Hematopoietic multipotent progenitor cell treated with erythropoietin and hydrocortisone succinate and interleukin-3 and kit ligand, for 4 days (in vitro differentiated cells): ENCODE measurements around the gene CNIH2.
"Not testable (repeated sequence)": the region's sequence is repeated elsewhere in the genome, so short reads cannot be mapped to it uniquely, and the experiment has no call there.

Source experiments
- DNase-seq: peaks from one replicate; pipeline ENCODE4 v3.0.0-alpha.2; 2015

CNIH2 gene

DNA sequence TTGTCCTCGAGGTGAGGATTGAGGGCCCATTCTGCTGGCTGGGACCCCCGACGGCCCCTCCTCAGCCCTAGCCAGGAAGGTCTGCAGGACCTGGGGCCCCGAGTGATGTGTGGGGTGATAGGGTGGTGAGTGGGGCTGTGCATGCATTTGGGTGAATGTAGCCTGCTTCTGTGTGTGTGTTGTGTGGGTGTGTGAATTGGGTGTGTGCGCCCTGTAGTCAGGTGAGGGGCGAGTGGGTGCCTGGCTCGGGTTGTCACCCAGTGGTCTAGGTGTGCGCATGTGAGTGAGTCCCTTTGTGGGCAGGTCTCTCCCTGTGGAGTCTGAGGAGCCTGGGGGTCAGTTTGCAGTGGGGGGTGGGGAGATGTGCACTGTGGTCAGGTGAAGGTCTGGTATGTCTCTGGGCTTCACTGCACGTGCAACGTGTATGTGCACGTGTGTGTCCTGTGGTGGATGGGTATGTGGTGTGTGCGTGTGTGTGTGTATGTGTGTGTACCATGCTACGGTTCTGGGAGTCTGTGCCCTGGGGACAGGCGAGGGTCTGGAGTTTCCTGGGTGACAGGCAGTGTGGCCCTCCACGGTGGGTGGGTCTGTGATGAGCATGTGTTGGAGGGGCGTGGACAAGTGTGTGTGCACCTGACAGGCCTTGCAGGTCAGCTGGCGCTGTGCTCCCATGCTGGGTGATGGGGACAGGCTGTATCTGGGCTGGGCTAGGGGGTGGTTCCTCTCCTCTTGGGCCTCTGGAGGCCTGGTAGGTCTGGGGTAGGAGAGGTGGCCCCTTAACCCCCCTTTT, 14.8 kb downstream of the CNIH2 start:
- DNase-seq = no peak

- no peak for DNase-seq
These were observed 15.4 kb downstream of the CNIH2 start for GRCh38 chr11:66293352-66293751.

DNA sequence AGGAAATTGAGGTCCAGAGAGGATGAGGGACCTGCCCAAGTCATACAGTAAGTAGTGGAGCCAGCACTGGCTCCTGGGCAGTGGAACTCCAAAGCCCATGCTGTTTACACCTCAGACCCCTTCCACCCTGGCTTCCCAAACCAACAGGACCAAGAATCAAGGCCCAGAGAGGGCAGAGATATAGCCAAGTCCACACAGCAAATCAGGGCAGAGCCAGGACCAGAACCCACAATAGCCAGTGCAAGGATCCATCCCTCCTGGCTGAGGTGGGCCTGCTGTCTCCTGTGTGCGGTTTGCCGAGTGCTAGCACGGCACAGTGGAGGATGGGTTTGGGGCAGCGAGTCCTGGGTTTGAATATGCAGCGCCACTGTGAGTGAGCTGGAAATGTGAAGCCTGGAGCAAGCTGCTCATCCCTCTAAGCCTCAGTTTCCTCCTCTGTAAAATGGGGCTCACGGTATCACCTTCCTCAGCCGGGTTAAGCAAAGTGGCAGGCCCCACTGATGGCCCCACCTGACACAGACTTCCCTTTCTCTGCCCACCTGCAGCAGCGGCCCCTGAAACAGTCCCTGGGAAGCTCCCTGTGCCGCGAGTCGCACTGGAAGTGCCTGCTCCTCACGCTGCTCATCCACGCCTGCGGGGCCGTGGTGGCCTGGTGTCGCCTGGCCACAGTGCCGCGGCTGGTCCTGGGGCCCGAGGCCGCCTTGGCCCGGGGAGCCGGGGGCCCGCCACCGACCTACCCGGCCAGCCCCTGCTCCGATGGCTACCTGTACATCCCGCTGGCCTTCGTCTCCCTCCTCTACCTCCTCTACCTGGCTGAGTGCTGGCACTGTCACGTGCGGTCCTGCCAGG, 16.0 kb downstream of the CNIH2 start:
- no peak for DNase-seq

DNA sequence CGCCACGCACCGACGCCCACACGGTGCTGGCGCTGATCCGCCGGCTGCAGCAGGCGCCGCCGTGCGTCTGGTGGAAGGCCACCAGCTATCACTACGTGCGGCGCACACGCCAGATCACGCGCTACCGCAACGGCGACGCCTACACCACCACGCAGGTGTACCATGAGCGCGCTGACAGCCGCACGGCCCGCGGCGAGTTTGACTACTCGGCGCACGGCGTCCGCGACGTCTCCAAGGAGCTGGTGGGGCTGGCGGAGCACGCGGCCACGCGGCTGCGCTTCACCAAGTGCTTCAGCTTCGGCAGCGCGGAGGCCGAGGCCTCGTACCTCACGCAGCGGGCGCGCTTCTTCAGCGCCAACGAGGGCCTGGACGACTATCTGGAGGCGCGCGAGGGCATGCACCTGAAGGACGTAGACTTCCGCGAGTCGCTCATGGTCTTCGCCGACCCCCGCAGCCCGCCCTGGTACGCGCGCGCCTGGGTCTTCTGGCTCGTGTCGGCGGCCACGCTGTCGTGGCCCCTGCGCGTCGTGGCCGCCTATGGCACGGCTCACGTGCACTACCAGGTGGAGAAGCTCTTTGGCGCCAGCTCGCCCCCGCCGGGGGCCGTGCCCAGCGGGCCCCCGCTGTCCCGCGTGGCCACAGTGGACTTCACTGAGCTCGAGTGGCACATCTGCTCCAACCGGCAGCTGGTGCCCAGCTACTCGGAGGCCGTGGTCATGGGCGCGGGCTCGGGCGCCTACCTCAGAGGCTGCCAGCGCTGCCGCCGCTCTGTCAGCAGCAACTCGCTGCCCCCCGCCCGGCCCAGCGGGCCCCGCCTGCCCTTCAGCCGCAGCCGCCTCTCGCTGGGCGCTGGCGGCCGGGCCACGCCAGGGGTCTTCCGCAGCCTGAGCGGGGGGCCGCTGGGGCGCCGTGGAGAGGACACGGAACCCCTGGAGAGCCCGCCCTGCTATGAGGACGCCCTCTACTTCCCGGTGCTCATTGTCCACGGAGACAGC, 16.9 kb downstream of the CNIH2 start:
- no peak for DNase-seq

GRCh38 chr11:66297610-66298009, 19.6 kb downstream of the CNIH2 start:
- no peak for DNase-seq

- no peak for DNase-seq
These were observed 21.2 kb downstream of the CNIH2 start for GRCh38 chr11:66299186-66299585.

DNA sequence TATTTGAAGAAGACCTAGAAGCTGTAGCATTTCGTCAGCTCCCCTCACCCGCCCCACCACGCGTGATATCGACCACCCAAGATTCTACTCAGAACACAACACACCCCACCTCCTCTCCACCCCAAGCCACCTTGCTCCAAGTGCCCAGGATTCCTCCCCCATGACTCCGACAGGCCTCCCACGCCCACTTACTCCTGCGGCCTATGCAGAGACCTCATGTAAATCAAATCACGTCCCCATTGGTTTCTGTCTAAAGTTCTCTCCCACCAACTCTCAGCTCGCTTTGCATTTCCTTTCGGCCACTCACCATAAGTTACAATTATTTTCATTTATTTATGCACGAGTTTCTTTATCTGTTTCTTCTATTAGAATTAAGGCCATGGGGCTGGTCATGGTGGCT, 24.7 kb downstream of the CNIH2 start:
- no peak for DNase-seq

GRCh38 chr11:66309475-66309874, 31.5 kb downstream of the CNIH2 start:
- DNase-seq = no peak

GRCh38 chr11:66310324-66310723, 32.3 kb downstream of the CNIH2 start:
- no peak for DNase-seq

DNA sequence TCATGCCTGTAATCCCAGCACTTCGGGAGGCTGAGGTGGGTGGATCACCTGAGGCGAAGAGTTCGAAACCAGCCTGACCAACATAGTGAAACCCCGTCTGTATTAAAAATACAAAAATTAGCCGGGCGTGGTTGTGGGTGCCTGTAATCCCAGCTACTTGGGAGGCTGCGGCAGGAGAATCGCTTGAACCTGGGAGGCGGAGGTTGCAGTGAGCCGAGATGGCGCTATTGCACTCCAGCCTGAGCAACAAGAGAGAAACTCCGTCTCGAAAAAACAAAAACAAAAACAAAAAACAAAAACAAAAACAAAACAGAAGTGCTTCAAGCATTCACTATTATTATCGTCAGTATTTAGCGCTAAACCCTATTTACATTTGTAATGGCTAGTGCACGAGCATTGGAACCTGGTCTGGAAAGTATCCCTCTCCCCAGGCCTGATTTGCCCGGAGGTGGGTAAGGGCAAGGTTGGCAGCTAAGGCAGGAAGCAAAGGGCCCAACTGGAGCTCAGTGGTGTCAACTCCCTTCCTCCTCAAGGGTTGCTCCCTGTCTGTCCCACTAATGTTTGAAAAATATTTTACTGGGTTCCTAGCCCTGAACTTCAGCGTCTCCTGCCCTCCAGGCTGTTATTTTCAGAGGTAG, 32.9 kb downstream of the CNIH2 start:
- DNase-seq = not testable (repeated sequence)

DNA sequence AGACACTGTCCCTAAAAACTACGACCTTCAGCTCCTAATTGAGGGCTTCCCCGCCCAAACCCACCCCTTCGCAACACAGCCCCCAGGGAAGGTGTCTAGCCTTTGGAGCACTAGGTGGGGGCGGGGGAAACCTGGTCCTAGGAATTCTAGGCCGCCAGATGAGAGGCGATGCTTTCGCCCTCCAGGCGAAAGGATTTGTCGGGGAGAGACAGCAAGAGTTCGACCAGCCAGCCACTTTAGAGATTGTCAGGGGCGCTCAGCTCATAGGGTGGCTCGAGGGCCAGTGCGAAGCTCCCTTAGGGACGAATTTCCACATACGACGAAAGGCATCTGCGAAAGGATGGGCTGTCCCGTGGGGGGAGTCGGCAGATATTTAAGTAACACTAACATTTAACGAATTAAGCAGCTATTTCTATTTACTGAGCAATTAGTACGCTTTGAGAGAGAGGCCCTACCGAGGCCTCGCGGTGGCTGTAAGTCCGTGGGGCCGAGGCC, 33.5 kb downstream of the CNIH2 start:
- DNase-seq = no peak

GRCh38 chr11:66311965-66312548, 34.1 kb downstream of the CNIH2 start:
- peak; percentile 97 for DNase-seq

GRCh38 chr11:66312549-66313320, 34.8 kb downstream of the CNIH2 start:
- peak; percentile 99 for DNase-seq

DNA sequence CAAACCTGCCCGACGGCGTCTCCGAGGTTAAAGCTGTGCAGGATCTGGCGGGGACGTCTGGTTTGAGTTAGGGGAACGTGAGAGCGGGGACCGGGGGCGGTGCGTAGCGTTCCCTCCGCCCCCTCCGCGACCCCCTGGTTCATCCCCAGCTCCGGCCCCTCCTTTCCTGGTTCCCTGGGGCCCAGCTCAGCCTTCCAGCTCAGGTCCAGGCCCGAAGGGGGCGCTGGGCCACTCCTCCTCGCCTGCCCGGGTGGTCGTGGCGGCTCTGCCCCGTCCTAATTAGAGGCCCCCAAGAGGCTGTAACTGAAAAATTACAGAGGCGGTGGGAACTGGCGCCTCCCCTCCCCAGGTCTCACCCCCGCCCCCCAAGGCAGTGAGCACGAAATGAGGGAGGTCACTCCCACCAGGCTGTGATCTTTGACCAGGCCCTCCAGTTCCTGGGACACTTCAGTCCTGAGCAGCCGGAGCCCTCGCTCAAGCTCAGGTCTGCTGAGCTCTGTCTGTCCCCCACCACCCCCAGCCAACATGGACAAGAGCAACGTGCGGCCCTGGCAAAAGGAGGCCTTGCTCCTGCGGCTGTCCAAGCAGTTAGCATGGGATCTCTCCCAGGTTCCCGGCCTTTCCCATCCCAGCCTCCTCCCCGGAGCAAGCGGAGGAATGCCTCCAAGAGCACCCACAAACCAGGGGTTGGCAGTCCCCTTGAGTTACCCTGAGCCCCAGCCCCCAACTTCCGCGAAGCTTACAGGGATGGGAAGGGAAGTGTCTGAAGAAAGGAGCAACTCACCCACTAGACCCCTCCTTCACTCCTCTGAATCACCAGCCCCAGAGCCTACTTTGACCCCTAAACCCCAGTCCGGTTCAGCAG, 35.6 kb downstream of the CNIH2 start:
- no peak for DNase-seq

GRCh38 chr11:66314186-66314501, 36.2 kb downstream of the CNIH2 start:
- no peak for DNase-seq

DNA sequence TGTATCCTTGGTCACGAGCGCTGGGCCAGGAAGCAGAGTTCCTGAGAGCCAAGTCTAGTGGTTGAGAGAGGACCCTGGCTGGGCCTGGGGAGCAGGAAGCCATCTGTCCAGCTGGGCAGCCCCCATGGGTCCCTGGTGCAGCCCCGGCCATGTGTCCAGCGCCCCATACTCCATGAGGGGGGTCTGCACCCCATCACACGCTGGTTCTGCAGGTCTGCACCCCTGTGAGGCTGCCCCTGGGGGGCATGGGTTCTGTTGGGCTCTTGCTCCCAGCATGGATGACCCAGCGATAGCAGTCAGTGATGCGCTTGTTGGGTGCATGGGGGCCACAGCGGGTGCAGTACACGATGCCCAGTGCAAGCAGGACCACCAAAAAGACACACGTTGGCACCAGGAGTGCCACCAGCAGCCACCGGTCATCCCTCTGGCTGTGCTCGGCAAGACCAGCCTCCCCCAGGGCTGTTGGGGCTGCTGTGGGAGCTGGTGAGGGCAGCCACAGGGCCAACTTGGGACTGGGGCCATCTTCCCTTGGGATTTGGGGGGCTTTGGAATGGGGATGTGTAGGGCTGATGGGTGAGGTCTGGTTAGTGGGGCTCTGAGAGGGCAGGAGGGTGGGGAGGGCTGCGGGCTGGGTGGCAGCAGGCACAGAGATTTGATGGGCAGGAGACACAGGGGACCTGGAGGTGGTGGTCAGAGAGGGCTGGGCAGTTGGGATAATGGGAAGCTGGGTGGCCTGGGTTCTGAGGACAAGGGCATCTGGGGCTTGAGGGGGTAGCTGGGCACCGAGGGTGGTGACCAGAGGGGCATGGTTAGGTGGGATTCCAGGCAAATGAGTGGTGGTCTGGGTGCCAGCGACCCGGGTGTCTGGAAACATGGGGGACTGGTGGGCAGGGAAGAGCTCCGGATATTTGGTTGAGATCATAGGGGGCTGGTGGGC, 36.9 kb downstream of the CNIH2 start:
- DNase-seq = no peak

DNA sequence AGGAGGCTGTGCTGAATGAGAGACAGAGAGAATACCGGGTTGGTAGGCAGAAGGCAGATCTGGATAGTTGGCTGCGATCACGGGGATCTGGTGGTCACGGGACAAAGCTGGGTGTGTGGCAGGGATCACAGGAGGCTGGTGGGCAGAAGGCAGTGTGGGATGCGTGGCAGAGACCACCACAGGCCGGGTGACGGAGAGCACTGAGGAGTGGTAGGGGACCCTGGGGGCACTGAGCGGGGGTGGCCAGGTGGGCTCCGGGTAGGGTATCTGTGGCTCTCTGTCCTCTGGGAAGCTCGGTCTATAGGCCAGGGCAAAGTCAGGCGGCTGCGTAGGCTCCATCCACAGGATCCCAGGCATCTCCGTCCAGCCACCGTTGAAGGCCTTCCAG, 37.5 kb downstream of the CNIH2 start:
- no peak for DNase-seq

GRCh38 chr11:66315921-66316811, 38.2 kb downstream of the CNIH2 start:
- no peak for DNase-seq
